UCSD-AML1 (cell line): ENCODE measurements around the gene KLRD1.
"Not testable (repeated sequence)": the region's sequence is repeated elsewhere in the genome, so short reads cannot be mapped to it uniquely, and the experiment has no call there.

Experiments used
- DNase-seq: peaks from one replicate; lab custom pipeline; 2025; ENCODE audit not compliant: unreplicated experiment; lab: John Stamatoyannopoulos, UW

KLRD1 gene

DNA sequence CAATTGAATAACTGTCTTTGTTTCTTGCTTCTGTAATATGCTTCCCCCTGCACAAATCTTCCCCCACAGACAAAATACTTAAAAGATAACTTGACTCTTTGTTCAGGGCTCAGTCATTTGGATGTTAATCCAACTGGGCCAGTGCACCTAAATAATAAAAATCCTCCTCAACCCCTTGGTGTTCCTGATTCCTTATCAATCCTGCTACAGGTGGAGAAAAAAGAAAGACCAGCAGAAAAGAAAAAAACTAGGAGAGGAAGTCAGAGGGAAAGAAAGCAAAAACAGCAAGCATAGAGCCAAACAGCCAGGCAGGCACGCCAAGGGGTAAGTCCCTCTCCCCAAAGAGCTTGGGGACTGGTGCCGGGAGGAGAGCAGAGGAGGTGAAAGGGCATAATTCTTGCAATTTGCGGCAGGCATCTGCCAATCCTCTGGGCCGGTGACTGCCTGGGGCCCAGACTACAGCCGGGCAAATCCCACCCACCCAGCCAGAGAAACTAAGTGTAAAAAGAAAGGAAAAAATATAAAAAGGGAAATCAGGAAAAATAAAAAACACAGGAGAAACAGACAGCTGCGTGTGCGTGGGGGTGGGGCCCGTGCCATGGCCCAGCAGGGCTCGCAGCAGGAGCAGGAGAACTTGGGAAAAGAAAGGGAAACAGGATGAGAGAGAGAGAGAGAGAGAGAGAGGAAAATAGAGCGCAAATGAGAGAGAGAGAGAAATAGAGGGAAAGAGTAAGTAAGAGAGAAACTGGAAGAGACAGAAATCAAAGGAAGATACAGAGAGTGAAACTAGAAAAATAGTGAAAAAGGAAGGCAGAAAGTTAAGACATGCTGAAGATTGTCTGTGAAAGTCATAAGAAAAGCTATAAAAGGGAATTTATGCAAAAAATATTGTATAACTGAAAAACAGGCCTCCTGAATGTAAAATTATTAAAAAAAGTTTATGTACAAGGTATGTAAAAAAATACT, 60.8 kb downstream of the KLRD1 start:
- DNase-seq = no peak

GRCh38 chr12:10369557-10370415, 62.1 kb downstream of the KLRD1 start:
- no peak for DNase-seq

DNA sequence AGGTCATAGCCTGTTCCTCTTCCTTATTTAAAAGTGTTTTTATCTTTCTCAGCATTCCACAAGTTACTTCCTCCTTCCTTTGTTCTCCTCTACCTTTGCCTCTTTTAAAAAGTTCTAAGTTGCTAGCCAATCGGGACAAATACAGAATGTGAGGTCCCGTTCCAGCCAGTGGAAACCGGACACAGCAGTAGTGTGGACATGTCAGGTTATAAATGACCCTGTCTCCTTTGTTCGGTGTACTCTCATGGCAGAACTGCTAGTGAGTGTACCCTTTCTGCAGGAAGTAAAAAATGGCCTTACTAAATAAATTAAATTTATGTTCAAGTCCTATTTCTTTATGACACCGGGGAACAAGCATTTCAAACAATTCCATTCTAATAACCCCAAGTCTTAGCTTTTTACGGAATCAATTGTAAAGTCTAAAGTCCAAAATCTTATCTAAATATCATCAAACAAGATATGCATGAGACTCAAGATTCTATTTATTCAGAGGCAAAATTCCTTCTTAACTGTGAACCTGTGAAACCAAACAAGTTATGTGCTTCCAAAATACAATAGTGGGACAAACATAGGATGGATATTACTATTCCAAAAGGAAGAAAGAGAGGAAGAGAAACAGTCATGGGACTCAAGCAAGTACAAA, 64.3 kb downstream of the KLRD1 start:
- DNase-seq = not testable (repeated sequence)

DNA sequence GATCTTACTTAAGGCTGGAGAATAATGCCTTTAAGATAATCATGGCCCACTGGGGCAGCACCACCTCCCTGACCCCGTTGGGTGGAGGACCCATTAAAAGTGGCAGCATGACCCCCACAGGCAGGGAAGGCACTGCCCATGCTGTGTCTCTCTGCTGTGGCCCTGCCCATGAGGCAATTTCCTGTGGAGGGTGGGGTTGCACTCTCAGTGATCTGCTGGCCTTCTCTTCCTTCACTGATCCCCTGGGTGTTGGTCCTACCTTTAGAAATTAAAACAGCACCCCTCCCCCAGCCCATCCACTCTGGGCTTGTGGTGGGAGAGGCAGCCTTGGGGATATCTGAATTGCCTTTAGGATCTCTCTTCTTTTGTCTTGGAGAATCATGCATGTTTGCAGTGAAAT, 64.9 kb downstream of the KLRD1 start:
- no peak for DNase-seq

DNA sequence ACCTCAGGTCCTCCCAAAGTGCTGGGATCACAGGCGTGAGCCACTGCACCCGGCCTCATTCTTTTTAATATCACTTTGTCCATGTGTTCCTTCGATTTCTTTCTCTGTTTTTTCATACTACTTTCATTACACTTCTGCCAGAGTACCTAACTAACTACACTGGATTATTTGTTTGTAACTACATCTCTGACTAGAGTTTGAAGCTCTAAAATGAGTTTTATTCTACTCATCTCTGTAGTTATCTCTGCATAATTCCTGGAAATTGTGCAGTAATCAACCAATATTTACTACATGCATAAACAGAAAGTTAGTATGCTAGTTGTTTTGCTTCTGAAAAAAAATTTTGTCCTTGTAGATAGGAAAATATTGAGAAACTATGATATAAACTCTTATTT, 67.0 kb downstream of the KLRD1 start:
- no peak for DNase-seq

- not testable (repeated sequence) for DNase-seq
Observed at GRCh38 chr12:10378737-10379136, 71.1 kb downstream of the KLRD1 start.
